Activated CD4-positive, alpha-beta memory T cell treated with anti-CD3 and anti-CD28 coated beads for 36 hours (primary cell): Measurements from ENCODE around the gene SIGLEC1. TPM values are rescaled to one million over a fixed set of nuclear protein-coding genes. Genes with fewer than 3 reads are reported as not detected.
A peak's percentile ranks its signal among the peaks of the same experiment; 100 is the strongest.

Experiments
- CTCF ChIA-PET: fragments of 350-600 bp; sonication (Branson Sonifier 250); formaldehyde crosslinking; loops from one replicate; lab custom pipeline; 2021; ENCODE audit warnings: antibody characterized with exemption, inconsistent platforms; lab: Charles Lee
- POLR2A ChIA-PET: fragments of 350-600 bp; sonication (Branson Sonifier 250); formaldehyde crosslinking; loops from one replicate; lab custom pipeline; 2021; ENCODE audit warnings: antibody characterized with exemption; lab: Charles Lee
- DNase-seq: peaks from one replicate; pipeline ENCODE4 v3.0.0-alpha.2; 2020
- H3K27ac Mint-ChIP-seq: one replicate; pipeline ENCODE4 v1.8.0; 2021; ENCODE audit warnings: mixed read lengths
- H3K27me3 Mint-ChIP-seq: one replicate; pipeline ENCODE4 v1.8.0; 2021; ENCODE audit warnings: mixed read lengths
- H3K36me3 Mint-ChIP-seq: one replicate; pipeline ENCODE4 v1.8.0; 2021; ENCODE audit warnings: mixed read lengths
- H3K4me1 Mint-ChIP-seq: one replicate; pipeline ENCODE4 v1.8.0; 2021; ENCODE audit warnings: low read depth, mixed read lengths
- H3K4me3 Mint-ChIP-seq: one replicate; pipeline ENCODE4 v1.8.0; 2021; ENCODE audit warnings: mild to moderate bottlenecking, mixed read lengths
- H3K9me3 Mint-ChIP-seq: one replicate; pipeline ENCODE4 v1.8.0; 2021; ENCODE audit warnings: mixed read lengths
- intact Hi-C: fragments of 100-400 bp; cut with micrococcal nuclease; formaldehyde crosslinking; loops from one replicate; pipeline ENCODE4 v1.15.1; 2023
- total RNA-seq, 2 experiments: library from RNA; stranded (reverse); gene quantifications; one replicate each; pipeline ENCODE4 v1.2.3, GENCODE V29; 2021

SIGLEC1 gene
- total RNA-seq, 2 experiments from 2014 or later: 0.07 TPM; not detected in 1

DNA sequence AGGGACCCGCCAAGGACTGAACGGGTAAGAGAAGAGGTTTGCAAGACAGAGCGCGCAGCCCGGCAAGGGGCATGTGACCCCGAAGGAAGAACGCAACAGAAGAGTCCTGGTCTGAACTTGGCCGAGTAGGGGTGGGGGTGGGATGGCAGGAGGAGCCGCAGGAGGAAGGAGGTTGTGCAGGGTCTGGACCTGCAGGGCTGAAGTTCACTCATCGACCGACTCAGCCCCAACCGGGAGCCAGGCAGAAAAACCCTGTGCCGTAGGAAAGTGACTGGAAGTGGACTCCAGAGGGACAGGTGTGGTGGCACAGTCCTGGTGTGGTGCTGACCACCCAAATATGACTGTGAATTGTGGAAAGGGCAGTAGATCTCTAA, 40.0 kb upstream of the SIGLEC1 start:
- intact Hi-C loops: no loop called here
- ChIA-PET POLR2A (no interaction called here), CTCF (interaction anchor here (0.7 to 4.7 kb wide), 14 partner anchors 11 to 333 kb away, joined by 3 to 26 read pairs (median 6); partner anchors contain the start of genes ADISSP, AP5S1 and CENPB)

DNA sequence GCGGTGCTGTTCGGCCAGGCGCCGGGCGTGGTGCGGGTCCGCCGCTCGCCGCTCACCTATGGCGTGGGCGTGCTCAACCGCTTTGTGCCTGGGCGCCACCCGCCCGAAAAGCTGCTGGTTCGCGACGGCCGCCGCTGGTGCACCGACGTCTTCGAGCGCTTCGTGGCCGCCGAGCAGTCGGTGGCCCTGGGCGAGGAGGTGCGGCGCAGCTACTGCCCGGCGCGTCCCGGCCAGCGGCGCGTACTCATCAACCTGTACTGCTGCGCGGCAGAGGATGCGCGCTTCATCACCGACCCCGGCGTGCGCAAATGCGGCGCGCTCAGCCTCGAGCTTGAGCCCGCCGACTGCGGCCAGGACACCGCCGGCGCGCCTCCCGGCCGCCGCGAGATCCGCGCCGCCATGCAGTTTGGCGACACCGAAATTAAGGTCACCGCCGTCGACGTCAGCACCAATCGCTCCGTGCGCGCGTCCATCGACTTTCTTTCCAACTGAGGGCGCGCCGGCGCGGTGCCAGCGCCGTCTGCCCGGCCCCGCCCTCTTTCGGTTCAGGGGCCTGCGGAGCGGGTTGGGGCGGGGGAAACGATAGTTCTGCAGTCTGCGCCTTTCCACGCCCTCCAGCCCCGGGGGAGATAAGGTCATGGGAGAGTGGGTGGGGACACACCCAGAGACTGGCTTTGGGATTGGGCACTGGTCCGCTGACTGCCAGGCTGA, 39.4 kb upstream of the SIGLEC1 start:
- peaks cover 6% of the 10 kb centered on the region for H3K36me3 Mint-ChIP-seq
- CTCF ChIA-PET: interaction anchor here (0.7 to 4.7 kb wide), 14 partner anchors 9 to 333 kb away, joined by 3 to 26 read pairs (median 6); partner anchors contain the start of genes ADISSP and CENPB
- H3K27ac Mint-ChIP-seq: no peak overlapping the region
- H3K27me3 Mint-ChIP-seq: no peaks in the 10 kb centered on the region
- no peaks in the 10 kb centered on the region for H3K9me3 Mint-ChIP-seq
- DNase-seq: peak; percentile 72
- peak overlapping the region; percentile 31 for H3K4me3 Mint-ChIP-seq
- intact Hi-C loops: no loop called here
- peaks cover 6% of the 10 kb centered on the region for H3K4me1 Mint-ChIP-seq
- POLR2A ChIA-PET: no interaction called here

More for the DNA sequence above, 40.0 kb upstream of the SIGLEC1 start:
- DNase-seq: no peak
- no peaks in the 10 kb centered on the region for H3K27me3 Mint-ChIP-seq
- H3K9me3 Mint-ChIP-seq: no peaks in the 10 kb centered on the region
- peaks cover 7% of the 10 kb centered on the region for H3K36me3 Mint-ChIP-seq
- H3K4me3 Mint-ChIP-seq: peak overlapping the region; percentile 31
- H3K4me1 Mint-ChIP-seq: peaks cover 6% of the 10 kb centered on the region
- no peak overlapping the region for H3K27ac Mint-ChIP-seq

DNA sequence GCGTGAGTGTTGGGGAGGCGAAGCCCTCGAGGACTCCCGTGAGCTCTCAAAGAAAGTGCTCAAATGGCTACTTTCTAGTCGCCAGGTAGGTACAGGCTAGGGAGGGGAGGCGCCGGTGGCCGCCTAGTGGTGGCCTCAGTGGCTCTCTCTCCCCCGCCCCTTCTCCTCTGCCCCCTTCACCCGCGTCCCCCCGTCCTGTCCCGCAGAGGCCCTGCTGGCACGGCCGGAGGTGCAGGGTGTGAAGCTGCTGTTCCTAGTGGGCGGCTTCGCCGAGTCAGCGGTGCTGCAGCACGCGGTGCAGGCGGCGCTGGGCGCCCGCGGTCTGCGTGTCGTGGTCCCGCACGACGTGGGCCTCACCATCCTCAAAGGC, 38.9 kb upstream of the SIGLEC1 start:
- peaks cover 4% of the 10 kb centered on the region for H3K36me3 Mint-ChIP-seq
- no peak for DNase-seq
- H3K27me3 Mint-ChIP-seq: no peaks in the 10 kb centered on the region
- intact Hi-C loops: no loop called here
- H3K27ac Mint-ChIP-seq: no peak overlapping the region
- CTCF ChIA-PET: interaction anchor here (1.0 to 4.7 kb wide), 10 partner anchors 9 to 334 kb away, joined by 3 to 26 read pairs (median 6); partner anchors contain the start of gene ADISSP
- H3K9me3 Mint-ChIP-seq: no peaks in the 10 kb centered on the region
- peaks cover 6% of the 10 kb centered on the region for H3K4me1 Mint-ChIP-seq
- POLR2A ChIA-PET: no interaction called here
- no peak overlapping the region for H3K4me3 Mint-ChIP-seq

DNA sequence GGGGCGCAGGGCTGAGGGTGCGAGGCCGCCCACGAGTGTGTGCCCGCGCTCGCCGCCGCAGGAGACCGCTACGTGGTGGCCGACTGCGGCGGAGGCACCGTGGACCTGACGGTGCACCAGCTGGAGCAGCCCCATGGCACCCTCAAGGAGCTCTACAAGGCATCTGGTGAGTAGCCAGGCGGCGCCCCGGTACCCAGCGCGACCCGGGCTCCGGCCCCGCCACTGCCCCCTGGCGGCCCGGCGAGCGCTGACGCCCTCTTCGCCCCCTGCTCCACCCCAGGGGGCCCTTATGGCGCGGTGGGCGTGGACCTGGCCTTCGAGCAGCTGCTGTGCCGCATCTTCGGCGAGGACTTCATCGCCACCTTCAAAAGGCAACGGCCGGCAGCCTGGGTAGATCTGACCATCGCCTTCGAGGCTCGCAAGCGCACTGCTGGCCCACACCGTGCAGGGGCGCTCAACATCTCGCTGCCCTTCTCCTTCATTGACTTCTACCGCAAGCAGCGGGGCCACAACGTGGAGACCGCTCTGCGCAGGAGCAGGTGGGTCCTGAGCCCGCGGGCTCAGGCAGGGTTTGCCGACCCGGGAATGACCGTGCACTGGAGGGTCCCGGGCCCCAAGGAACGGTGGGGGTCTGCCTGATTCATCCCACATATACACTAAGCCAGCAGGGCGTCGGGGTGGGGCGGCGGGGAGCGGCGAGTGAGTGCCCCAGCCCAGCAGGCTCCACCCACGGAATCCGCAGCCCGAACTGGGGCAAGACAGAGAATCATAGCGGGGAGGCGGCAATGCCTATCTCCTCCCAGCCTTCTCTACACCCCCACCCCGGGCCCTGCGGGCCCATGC, 37.5 kb upstream of the SIGLEC1 start:
- Mint-ChIP-seq H3K9me3 (no peaks in the 10 kb centered on the region), H3K27ac (no peak overlapping the region), H3K4me1 (peaks cover 8% of the 10 kb centered on the region), H3K4me3 (no peak overlapping the region), H3K36me3 (peaks cover 4% of the 10 kb centered on the region), H3K27me3 (peaks cover 2% of the 10 kb centered on the region)
- intact Hi-C loops: no loop called here
- peak; percentile 57 for DNase-seq
- ChIA-PET CTCF (interaction anchor here (0.6 to 4.7 kb wide), 19 partner anchors 8 to 105 kb away, joined by 3 to 26 read pairs (median 4); partner anchors contain the start of genes ADISSP, AP5S1 and HSPA12B), POLR2A (no interaction called here)

DNA sequence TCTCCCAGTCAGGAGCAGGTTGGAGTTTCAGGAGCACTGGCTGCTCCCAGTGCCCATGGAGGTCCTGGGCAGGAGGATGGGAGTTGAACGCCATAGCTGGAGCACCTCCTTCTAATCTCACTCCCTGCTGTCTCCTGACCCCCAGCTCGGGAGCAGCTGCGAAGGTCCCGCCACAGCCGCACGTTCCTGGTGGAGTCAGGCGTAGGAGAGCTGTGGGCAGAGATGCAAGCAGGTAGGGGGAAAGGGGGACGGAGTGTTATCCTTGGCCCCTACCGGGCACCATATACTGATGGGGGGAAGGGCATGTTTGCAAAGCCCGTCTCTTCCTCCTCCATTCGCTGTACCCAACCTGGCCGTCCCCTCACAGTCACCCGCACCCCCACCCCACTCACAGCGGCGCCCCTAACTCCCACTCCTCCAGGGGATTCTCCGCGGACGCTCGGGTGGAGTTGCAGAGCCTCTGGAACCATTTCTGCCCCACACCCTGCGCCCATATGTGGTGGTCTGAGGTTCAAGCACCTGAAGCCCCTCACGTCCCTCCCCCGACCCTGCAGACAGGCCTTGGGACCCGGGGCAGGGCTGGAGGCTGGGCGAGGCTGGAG, 36.8 kb upstream of the SIGLEC1 start:
- no peak for DNase-seq
- ChIA-PET POLR2A (no interaction called here), CTCF (interaction anchor here (0.6 to 2.6 kb wide), 17 partner anchors 9 to 336 kb away, joined by 3 to 23 read pairs (median 4); partner anchors contain the start of genes ADISSP, AP5S1 and HSPA12B)
- Mint-ChIP-seq H3K9me3 (no peaks in the 10 kb centered on the region), H3K4me1 (peaks cover 12% of the 10 kb centered on the region), H3K27me3 (peaks cover 2% of the 10 kb centered on the region), H3K4me3 (no peak overlapping the region), H3K36me3 (peaks cover 2% of the 10 kb centered on the region), H3K27ac (no peak overlapping the region)
- intact Hi-C loops: no loop called here

DNA sequence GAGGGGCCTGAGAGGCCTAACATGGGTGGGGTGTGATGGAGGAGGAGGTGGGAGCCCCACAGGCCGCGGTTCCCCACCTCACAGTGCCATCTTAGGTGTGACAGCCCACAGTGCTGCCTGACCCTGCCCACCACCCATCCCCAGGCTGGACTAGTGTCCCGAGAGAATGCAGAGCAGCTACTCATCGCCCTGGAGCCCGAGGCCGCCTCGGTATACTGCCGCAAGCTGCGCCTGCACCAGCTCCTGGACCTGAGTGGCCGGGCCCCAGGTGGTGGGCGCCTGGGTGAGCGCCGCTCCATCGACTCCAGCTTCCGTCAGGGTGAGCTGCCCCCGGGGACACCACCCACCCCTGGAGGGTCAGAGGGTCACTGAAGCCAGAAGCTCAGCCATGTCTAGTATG, 35.7 kb upstream of the SIGLEC1 start:
- POLR2A ChIA-PET: interaction anchor here (0.6 kb wide), 1 partner anchor 54 kb away, joined by 3 read pairs; no protein-coding TSS in a partner anchor
- H3K36me3 Mint-ChIP-seq: peaks cover 2% of the 10 kb centered on the region
- intact Hi-C loops: no loop called here
- H3K27ac Mint-ChIP-seq: no peak overlapping the region
- H3K4me3 Mint-ChIP-seq: no peak overlapping the region
- DNase-seq: no peak
- H3K4me1 Mint-ChIP-seq: peaks cover 12% of the 10 kb centered on the region
- peaks cover 2% of the 10 kb centered on the region for H3K27me3 Mint-ChIP-seq
- CTCF ChIA-PET: interaction anchor here (1.1 to 2.6 kb wide), 4 partner anchors 18 to 337 kb away, joined by 3 to 23 read pairs (median 6); no protein-coding TSS in a partner anchor
- no peaks in the 10 kb centered on the region for H3K9me3 Mint-ChIP-seq

DNA sequence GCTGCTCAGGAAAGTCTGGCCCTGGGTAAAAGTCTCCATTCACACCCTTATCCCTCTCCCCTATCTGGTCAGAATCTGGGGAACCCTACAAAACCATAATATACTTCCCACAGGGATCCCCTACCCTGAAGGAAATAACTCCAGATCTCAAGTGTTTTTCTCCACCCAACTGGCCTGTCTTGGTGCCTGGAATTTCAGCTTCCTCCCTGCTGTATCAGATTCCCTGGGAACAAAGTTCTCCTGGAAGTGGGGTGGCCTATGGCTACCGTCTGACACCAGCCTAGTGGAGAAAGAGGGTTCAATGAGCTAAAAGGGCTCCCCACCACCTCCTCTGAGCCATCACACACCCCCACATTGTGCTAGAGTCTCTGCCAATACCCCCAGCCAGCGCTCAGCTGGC, 35.1 kb upstream of the SIGLEC1 start:
- intact Hi-C loops: no loop called here
- Mint-ChIP-seq H3K9me3 (no peaks in the 10 kb centered on the region), H3K4me3 (no peak overlapping the region), H3K27me3 (peaks cover 2% of the 10 kb centered on the region), H3K36me3 (peaks cover 2% of the 10 kb centered on the region), H3K27ac (no peak overlapping the region), H3K4me1 (peaks cover 12% of the 10 kb centered on the region)
- no peak for DNase-seq
- POLR2A ChIA-PET: no interaction called here
- CTCF ChIA-PET: interaction anchor here (1.0 to 2.6 kb wide), 4 partner anchors 19 to 70 kb away, joined by 3 to 23 read pairs (median 6); no protein-coding TSS in a partner anchor

DNA sequence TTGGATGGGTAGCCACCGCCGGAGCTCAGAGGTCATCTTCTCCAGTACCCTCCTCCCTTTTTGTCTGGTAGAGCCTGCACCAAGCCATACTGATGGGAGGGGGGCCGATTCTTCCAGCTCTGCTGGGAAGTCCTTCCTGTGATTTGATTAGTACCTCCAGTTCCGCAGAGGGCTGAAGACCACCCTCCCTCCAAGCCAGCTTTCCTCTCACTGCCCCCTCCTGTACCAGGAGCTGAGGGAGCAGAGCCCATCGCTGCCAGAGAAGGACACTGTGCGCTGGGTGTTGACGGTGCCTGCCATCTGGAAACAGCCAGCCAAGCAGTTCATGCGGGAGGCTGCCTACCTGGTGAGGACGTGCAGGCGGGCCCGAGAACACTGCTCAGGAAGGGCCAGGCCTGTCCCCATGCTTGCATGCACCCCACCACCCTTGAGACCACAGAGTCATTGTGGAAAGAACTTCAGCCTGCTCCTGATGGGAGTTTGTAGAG, 33.3 kb upstream of the SIGLEC1 start:
- ChIA-PET CTCF (interaction anchor here (0.9 to 2.2 kb wide), 5 partner anchors 9 to 183 kb away, joined by 3 to 7 read pairs (median 4); partner anchors contain the start of genes ADISSP and AP5S1), POLR2A (no interaction called here)
- no peaks in the 10 kb centered on the region for H3K9me3 Mint-ChIP-seq
- peaks cover 7% of the 10 kb centered on the region for H3K4me1 Mint-ChIP-seq
- no peaks in the 10 kb centered on the region for H3K36me3 Mint-ChIP-seq
- intact Hi-C loops: no loop called here
- DNase-seq: no peak
- H3K27ac Mint-ChIP-seq: no peak overlapping the region
- peaks cover 2% of the 10 kb centered on the region for H3K27me3 Mint-ChIP-seq
- no peak overlapping the region for H3K4me3 Mint-ChIP-seq

DNA sequence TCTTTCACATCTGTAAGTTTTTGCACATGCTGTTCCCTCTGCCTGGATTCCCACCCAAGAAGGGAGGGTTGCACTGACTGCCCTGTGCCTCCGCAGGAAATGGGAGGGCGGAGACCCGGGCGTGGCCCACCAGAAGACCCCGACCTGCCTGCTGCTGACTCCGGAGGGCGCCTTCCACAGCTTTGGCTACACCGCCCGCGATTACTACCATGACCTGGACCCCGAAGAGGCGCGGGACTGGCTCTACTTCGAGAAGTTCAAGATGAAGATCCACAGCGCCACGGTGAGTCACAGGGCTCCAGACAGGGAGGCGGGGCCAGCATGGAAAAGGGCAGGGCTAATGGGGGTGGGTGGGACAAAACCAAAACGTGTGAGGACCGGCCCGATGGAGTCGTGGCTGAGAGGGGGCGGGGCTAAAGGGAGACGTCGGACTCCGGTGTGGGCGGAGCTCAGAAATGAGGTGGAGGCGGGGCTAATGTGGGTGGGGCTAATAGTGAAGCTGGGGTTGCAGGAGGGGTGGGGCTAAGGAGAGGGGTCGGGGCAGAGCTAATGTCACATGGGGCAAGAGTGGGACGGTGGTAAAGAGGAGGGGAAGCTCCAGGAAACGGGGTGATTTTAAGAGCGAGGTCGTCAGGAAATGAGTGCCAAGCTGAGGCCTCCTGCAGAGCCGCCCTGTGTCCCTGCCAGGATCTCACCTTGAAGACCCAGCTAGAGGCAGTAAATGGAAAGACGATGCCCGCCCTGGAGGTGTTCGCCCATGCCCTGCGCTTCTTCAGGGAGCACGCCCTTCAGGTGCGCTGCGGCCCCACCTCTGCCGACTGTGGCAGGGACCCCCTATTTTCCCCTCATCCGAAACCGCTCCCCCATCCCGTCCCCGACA, 32.6 kb upstream of the SIGLEC1 start:
- DNase-seq: peak; percentile 85
- no peaks in the 10 kb centered on the region for H3K36me3 Mint-ChIP-seq
- intact Hi-C loops: no loop called here
- POLR2A ChIA-PET: no interaction called here
- H3K9me3 Mint-ChIP-seq: no peaks in the 10 kb centered on the region
- CTCF ChIA-PET: interaction anchor here (0.5 to 2.7 kb wide), 8 partner anchors 10 to 182 kb away, joined by 3 to 12 read pairs (median 4); partner anchors contain the start of genes ADISSP and AP5S1
- H3K4me3 Mint-ChIP-seq: peak overlapping the region; percentile 46
- peaks cover 2% of the 10 kb centered on the region for H3K27me3 Mint-ChIP-seq
- H3K27ac Mint-ChIP-seq: no peak overlapping the region
- peaks cover 7% of the 10 kb centered on the region for H3K4me1 Mint-ChIP-seq

DNA sequence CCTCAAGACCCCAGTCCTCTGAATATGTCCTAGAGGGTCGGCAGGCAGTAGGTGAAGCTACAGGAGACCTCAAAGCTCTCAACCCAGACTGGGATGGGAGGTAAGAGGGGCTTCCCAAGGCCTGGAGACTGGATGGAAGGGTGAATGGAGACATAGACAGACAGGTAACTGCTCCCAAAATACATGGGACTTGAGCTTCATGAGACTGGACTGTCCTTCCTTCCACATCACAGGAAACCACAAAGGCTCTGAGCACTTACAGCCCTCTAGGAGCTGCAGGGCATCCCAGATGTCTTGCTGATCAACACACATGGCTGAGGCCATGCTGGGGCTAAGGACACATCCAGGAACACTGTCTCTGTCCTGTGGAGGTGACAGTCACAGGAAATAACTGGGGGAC, 31.6 kb upstream of the SIGLEC1 start:
- Mint-ChIP-seq H3K4me1 (peaks cover 7% of the 10 kb centered on the region), H3K9me3 (no peaks in the 10 kb centered on the region), H3K4me3 (no peak overlapping the region)

More for the DNA sequence above, 31.6 kb upstream of the SIGLEC1 start:
- ChIA-PET CTCF (interaction anchor here (0.5 to 2.7 kb wide), 3 partner anchors 34 to 70 kb away, joined by 4 to 12 read pairs (median 5); no protein-coding TSS in a partner anchor), POLR2A (no interaction called here)
- Mint-ChIP-seq H3K36me3 (no peaks in the 10 kb centered on the region), H3K27ac (no peak overlapping the region), H3K27me3 (peaks cover 2% of the 10 kb centered on the region)
- intact Hi-C loops: no loop called here
- DNase-seq: no peak
